IMR-90 (cell line): Measurements from ENCODE around the gene CCNC. TPM values are rescaled to one million over a fixed set of nuclear protein-coding genes. Genes with fewer than 3 reads are reported as not detected.

Experiments
- ATAC-seq: fragments of 200-7000 bp; cut with Tn5 transposase; 2 replicates; pipeline ENCODE4 v1.9.1; 2020; ENCODE audit warnings: low read depth, mild to moderate bottlenecking, moderate library complexity
- BruUV-seq: library from RNA; stranded (reverse); fragments of 400-500 nt; replicated peaks from 2 replicates; lab custom pipeline; 2021; lab: Mats Ljungman, UMichigan
- CTCF ChIA-PET: fragments of 300-600 bp; formaldehyde crosslinking; extraction: SDS; loops from one replicate; lab custom pipeline; 2021; ENCODE audit warnings: antibody characterized with exemption; lab: Yijun Ruan, JAX
- POLR2A ChIA-PET: fragments of 300-600 bp; sonication (Branson Sonifier 250); formaldehyde crosslinking; loops from one replicate; lab custom pipeline; 2022; ENCODE audit warnings: antibody characterized with exemption; ENCODE audit not compliant: unreplicated experiment; lab: Charles Lee
- DNase-seq: peaks from one replicate; pipeline ENCODE4 v3.0.0; 2013
- H2AFZ ChIP-seq: replicated peaks from 2 replicates; pipeline ENCODE3; 2013; ENCODE audit warnings: low read length, mild to moderate bottlenecking; ENCODE audit not compliant: poor library complexity
- H2AK5ac ChIP-seq: 2 replicates; pipeline ENCODE4 v1.6.1; 2013; ENCODE audit warnings: low read depth, low read length, inconsistent platforms
- H2AK9ac ChIP-seq: replicated peaks from 2 replicates; pipeline ENCODE3; 2013; ENCODE audit warnings: mild to moderate bottlenecking, low read depth, low read length, moderate library complexity; ENCODE audit not compliant: poor library complexity
- H2BK120ac ChIP-seq: 2 replicates; pipeline ENCODE4 v1.6.1; 2013; ENCODE audit warnings: low read depth, low read length, inconsistent platforms
- H2BK15ac ChIP-seq: 3 replicates; pipeline ENCODE4 v1.6.1; 2013; ENCODE audit warnings: low read depth, low read length, inconsistent platforms
- H2BK20ac ChIP-seq: 2 replicates; pipeline ENCODE4 v1.6.1; 2013; ENCODE audit warnings: low read depth, mild to moderate bottlenecking, inconsistent platforms, low read length, moderate library complexity
- H2BK5ac ChIP-seq: 2 replicates; pipeline ENCODE4 v1.6.1; 2013; ENCODE audit warnings: mild to moderate bottlenecking, low read depth, low read length, inconsistent platforms; ENCODE audit not compliant: poor library complexity, severe bottlenecking
- H3K14ac ChIP-seq: replicated peaks from 2 replicates; pipeline ENCODE4 v1.6.1; 2013; ENCODE audit warnings: low read depth, low read length, inconsistent platforms
- H3K18ac ChIP-seq: 2 replicates; pipeline ENCODE4 v1.6.1; 2013; ENCODE audit warnings: low read depth, low read length, control low read depth
- H3K23ac ChIP-seq: 2 replicates; pipeline ENCODE4 v1.6.1; 2013; ENCODE audit warnings: low read depth, low read length, inconsistent platforms
- H3K27ac ChIP-seq: 2 replicates; pipeline ENCODE4 v1.5.1; 2013; ENCODE audit warnings: mild to moderate bottlenecking, control low read depth, low read length; ENCODE audit not compliant: insufficient read depth
- H3K27me3 ChIP-seq: 2 replicates; pipeline ENCODE4 v1.6.1; 2013; ENCODE audit warnings: low read length; ENCODE audit not compliant: control insufficient read depth, insufficient read depth
- H3K36me3 ChIP-seq: 2 replicates; pipeline ENCODE4 v1.6.1; 2013; ENCODE audit warnings: low read length, mixed read lengths; ENCODE audit not compliant: control insufficient read depth, insufficient read depth
- H3K4ac ChIP-seq: 2 replicates; pipeline ENCODE4 v1.6.1; 2013; ENCODE audit warnings: low read depth, low read length, inconsistent platforms
- H3K4me1 ChIP-seq: 2 replicates; pipeline ENCODE4 v1.6.1; 2013; ENCODE audit warnings: low read length, mixed read lengths; ENCODE audit not compliant: control insufficient read depth, insufficient read depth
- H3K4me2 ChIP-seq: 2 replicates; pipeline ENCODE4 v1.6.1; 2013; ENCODE audit warnings: low read depth, mild to moderate bottlenecking, control low read depth, low read length, moderate library complexity
- H3K4me3 ChIP-seq: 2 replicates; pipeline ENCODE4 v1.5.1; 2013; ENCODE audit warnings: low read depth, mild to moderate bottlenecking, control low read depth, low read length, moderate library complexity; ENCODE audit not compliant: insufficient read depth
- H3K56ac ChIP-seq: 2 replicates; pipeline ENCODE4 v1.6.1; 2013; ENCODE audit warnings: low read length, inconsistent platforms; ENCODE audit not compliant: insufficient read depth; ENCODE audit errors: extremely low read depth
- H3K79me1 ChIP-seq, 2 experiments: 2 replicates each; pipeline ENCODE4 v1.6.1; 2013; ENCODE audit warnings: low read length in 2 of 2, inconsistent platforms in 1 of 2, low read depth in 1 of 2
- H3K9ac ChIP-seq: 2 replicates; pipeline ENCODE4 v1.6.1; 2013; ENCODE audit warnings: low read depth, low read length, control low read depth
- H3K9me1 ChIP-seq: 2 replicates; pipeline ENCODE4 v1.6.1; 2013; ENCODE audit warnings: low read length, inconsistent platforms; ENCODE audit not compliant: insufficient read depth
- H3K9me3 ChIP-seq: 2 replicates; pipeline ENCODE4 v1.6.1; 2013; ENCODE audit warnings: low read length; ENCODE audit not compliant: control insufficient read depth, insufficient read depth
- H4K20me1 ChIP-seq: 2 replicates; pipeline ENCODE4 v1.6.1; 2013; ENCODE audit warnings: low read length, inconsistent platforms; ENCODE audit not compliant: insufficient read depth
- H4K5ac ChIP-seq: 2 replicates; pipeline ENCODE4 v1.6.1; 2013; ENCODE audit warnings: mild to moderate bottlenecking, low read depth, low read length, control low read depth
- H4K8ac ChIP-seq, 2 experiments: 2 replicates each; pipeline ENCODE4 v1.6.1; 2013; ENCODE audit warnings: low read depth in 2 of 2, low read length in 2 of 2, control low read depth in 1 of 2, inconsistent platforms in 1 of 2
- H4K91ac ChIP-seq: 2 replicates; pipeline ENCODE4 v1.6.1; 2013; ENCODE audit warnings: low read depth, low read length, inconsistent platforms; ENCODE audit not compliant: insufficient read depth
- BHLHE40 ChIP-seq: fragments of 150-350 bp; IDR thresholded peaks from 2 replicates; pipeline ENCODE4 v1.6.1; 2016; ENCODE audit warnings: mild to moderate bottlenecking, low read depth, low read length
- CEBPB ChIP-seq: IDR thresholded peaks from 2 replicates; pipeline ENCODE4 v1.6.1; 2012; ENCODE audit warnings: low read depth, low read length, improper control_type of control experiment
- CHD1 ChIP-seq: IDR thresholded peaks from 2 replicates; pipeline ENCODE4 v1.6.1; 2012; ENCODE audit warnings: low read depth, low read length, improper control_type of control experiment
- FOS ChIP-seq: fragments of 150-350 bp; IDR thresholded peaks from 2 replicates; pipeline ENCODE4 v1.6.1; 2016; ENCODE audit warnings: low read depth, low read length
- MAFK ChIP-seq: IDR thresholded peaks from 2 replicates; pipeline ENCODE4 v1.6.1; 2012; ENCODE audit warnings: low read depth, low read length, improper control_type of control experiment
- MAZ ChIP-seq: IDR thresholded peaks from 2 replicates; pipeline ENCODE4 v1.6.1; 2012; ENCODE audit warnings: low read depth, mild to moderate bottlenecking, low read length, improper control_type of control experiment, moderate library complexity, borderline replicate concordance
- MXI1 ChIP-seq: IDR thresholded peaks from 2 replicates; pipeline ENCODE4 v1.6.1; 2012; ENCODE audit warnings: low read depth, mild to moderate bottlenecking, low read length, moderate library complexity, borderline replicate concordance
- NFE2L2 ChIP-seq: fragments of 150-350 bp; IDR thresholded peaks from 2 replicates; pipeline ENCODE4 v1.6.1; 2016; ENCODE audit warnings: low read depth, mild to moderate bottlenecking, low read length
- POLR2A ChIP-seq: IDR thresholded peaks from 2 replicates; pipeline ENCODE4 v1.6.1; 2012; ENCODE audit warnings: mild to moderate bottlenecking, low read depth, low read length
- RAD21 ChIP-seq: IDR thresholded peaks from 2 replicates; pipeline ENCODE4 v1.6.1; 2012; ENCODE audit warnings: low read length, improper control_type of control experiment
- RCOR1 ChIP-seq: IDR thresholded peaks from 2 replicates; pipeline ENCODE4 v1.6.1; 2012; ENCODE audit warnings: mild to moderate bottlenecking, low read length, improper control_type of control experiment; ENCODE audit not compliant: insufficient replicate concordance
- RFX5 ChIP-seq: IDR thresholded peaks from 2 replicates; pipeline ENCODE4 v1.8.0; 2012; ENCODE audit warnings: low read depth, mild to moderate bottlenecking, low read length, moderate library complexity
- SMC3 ChIP-seq: fragments of 150-350 bp; IDR thresholded peaks from 2 replicates; pipeline ENCODE4 v1.6.1; 2016; ENCODE audit warnings: low read depth, mild to moderate bottlenecking, antibody characterized with exemption, low read length, moderate library complexity
- WGBS, 2 experiments: methylation state at CpG; one replicate each; pipeline versions ENCODE4 v1.1.5 to v1.1.7; 2013; ENCODE audit warnings: missing lambda C conversion rate in 2 of 2; ENCODE audit not compliant: insufficient read length in 1 of 2; ENCODE audit errors: extremely low coverage in 2 of 2; 5-methylcytosine and 5-hydroxymethylcytosine counted together
- dilution Hi-C: fragments of 300-500 bp; cut with HindIII; formaldehyde crosslinking; loops from one replicate; pipeline ENCODE4 v1.14.3; 2018; ENCODE audit warnings: low sequenced_read_pairs; ENCODE audit not compliant: unreplicated experiment
- in situ Hi-C: fragments of 300-500 bp; cut with MboI; formaldehyde crosslinking; loops from 3 replicates; pipeline ENCODE4 v1.14.3; 2019; ENCODE audit warnings: low sequenced_read_pairs, inconsistent platforms, mixed read lengths
- intact Hi-C: fragments of 100-400 bp; cut with micrococcal nuclease; formaldehyde crosslinking; loops from 2 replicates; pipeline ENCODE4 v1.10.0; 2022
- polyA plus RNA-seq, 3 experiments: library from polyadenylated mRNA; depleted of rRNA; stranded (reverse); fragments of >200 nt; gene quantifications; 2 replicates each; pipeline ENCODE4 v1.2.3, GENCODE V29; 2012; ENCODE audit warnings: low replicate concordance in 1 of 3
- total RNA-seq: library from RNA; depleted of rRNA; stranded (reverse); fragments of >200 nt; gene quantifications from 2 replicates; pipeline ENCODE4 v1.2.3, GENCODE V29; 2012
- TF ChIP-seq, protein P1 (sequence below): fragments of 150-350 bp; IDR thresholded peaks from 2 replicates; pipeline ENCODE4 v1.6.1; 2017; ENCODE audit warnings: mild to moderate bottlenecking, antibody characterized with exemption, low read length, low read depth
- TF ChIP-seq, protein P2 (sequence below): conservative IDR thresholded peaks from 2 replicates; pipeline ENCODE4 v1.5.1; 2012; ENCODE audit warnings: mild to moderate bottlenecking, low read depth, low read length, improper control_type of control experiment
- TF ChIP-seq, protein P3 (sequence below): fragments of 150-350 bp; IDR thresholded peaks from 2 replicates; pipeline ENCODE4 v1.6.1; 2016; ENCODE audit warnings: low read depth, mild to moderate bottlenecking, low read length, moderate library complexity, borderline replicate concordance

The CCNC gene
- total and polyA plus RNA-seq, 2 of the 4 experiments (the other 2 are of a cell fraction) = 30.1 to 95.7 TPM

DNA sequence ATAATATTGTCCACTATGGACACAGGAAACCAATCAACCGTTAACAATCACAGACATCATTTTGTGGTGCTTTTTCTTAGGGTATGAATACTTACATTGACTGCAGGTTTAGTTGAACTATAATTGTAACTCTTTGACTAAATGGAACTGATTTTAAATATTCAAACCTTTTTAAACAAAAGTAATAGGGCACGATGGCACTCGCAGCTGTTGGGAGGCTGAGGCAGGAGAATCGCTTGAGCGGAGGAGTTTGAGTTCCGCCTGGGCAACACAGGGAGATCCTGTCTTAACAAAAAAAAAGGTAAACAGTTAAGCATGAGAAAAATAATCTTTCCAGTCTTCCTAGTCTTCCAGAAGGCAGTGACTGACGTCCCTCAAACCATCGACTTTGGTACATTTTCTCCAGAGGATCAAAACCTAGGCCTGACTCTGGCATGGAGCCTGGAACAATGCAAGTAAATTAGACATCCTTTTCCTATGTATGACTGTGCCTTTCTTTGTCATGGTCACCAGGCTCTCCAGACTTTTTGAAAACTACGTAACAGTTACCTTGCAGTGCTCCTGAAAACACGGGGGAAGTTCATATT, 21.5 kb upstream of the CCNC start:
- WGBS, 2 experiments = 50% methylated on average over 2 of the region's 10 CpGs; no CpG with 5 or more reads in 1 of the 2 experiments
- no peak overlapping the region for H2AK5ac ChIP-seq
- no peak overlapping the region for H4K5ac ChIP-seq
- no peak overlapping the region for H2BK20ac ChIP-seq
- no peaks in the 10 kb centered on the region for H3K36me3 ChIP-seq
- CTCF ChIA-PET = interaction anchor here (1.3 kb wide), 1 partner anchor 11 kb away, joined by 4 read pairs; no protein-coding TSS in a partner anchor
- H3K27ac ChIP-seq = no peak overlapping the region
- no peak overlapping the region for H4K8ac ChIP-seq
- no peak overlapping the region for H3K56ac ChIP-seq
- no peak overlapping the region for H2AK9ac ChIP-seq
- no peak overlapping the region for H3K4me2 ChIP-seq
- no peak overlapping the region for H3K4me3 ChIP-seq
- peaks cover 71% of the 10 kb centered on the region for H3K27me3 ChIP-seq
- BruUV-seq = no TSS peak
- no peak overlapping the region for H4K91ac ChIP-seq
- no peaks in the 10 kb centered on the region; the same call in 1 of the 2 replicates for H3K9me1 ChIP-seq
- no peak overlapping the region for H3K18ac ChIP-seq
- dilution Hi-C loops (no loop called here), in situ Hi-C loops (loop anchor here (25.0 kb wide), 1 partner anchor 872 kb away; the partner anchor contains the start of gene SIM1), intact Hi-C loops (loop anchor here (2.0 kb wide), 1 partner anchor 233 kb away; no protein-coding TSS in a partner anchor)
- TF ChIP-seq MAZ (no peak), RFX5 (no peak), MXI1 (no peak), RCOR1 (no peak), NFE2L2 (no peak), RAD21 (no peak), MAFK (no peak), SMC3 (no peak), CHD1 (no peak), FOS (no peak), BHLHE40 (no peak), CEBPB (no peak), POLR2A (no peak)
- TF ChIP-seq, protein P1, sequence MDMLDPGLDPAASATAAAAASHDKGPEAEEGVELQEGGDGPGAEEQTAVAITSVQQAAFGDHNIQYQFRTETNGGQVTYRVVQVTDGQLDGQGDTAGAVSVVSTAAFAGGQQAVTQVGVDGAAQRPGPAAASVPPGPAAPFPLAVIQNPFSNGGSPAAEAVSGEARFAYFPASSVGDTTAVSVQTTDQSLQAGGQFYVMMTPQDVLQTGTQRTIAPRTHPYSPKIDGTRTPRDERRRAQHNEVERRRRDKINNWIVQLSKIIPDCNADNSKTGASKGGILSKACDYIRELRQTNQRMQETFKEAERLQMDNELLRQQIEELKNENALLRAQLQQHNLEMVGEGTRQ = no peak
- TF ChIP-seq, protein P2, sequence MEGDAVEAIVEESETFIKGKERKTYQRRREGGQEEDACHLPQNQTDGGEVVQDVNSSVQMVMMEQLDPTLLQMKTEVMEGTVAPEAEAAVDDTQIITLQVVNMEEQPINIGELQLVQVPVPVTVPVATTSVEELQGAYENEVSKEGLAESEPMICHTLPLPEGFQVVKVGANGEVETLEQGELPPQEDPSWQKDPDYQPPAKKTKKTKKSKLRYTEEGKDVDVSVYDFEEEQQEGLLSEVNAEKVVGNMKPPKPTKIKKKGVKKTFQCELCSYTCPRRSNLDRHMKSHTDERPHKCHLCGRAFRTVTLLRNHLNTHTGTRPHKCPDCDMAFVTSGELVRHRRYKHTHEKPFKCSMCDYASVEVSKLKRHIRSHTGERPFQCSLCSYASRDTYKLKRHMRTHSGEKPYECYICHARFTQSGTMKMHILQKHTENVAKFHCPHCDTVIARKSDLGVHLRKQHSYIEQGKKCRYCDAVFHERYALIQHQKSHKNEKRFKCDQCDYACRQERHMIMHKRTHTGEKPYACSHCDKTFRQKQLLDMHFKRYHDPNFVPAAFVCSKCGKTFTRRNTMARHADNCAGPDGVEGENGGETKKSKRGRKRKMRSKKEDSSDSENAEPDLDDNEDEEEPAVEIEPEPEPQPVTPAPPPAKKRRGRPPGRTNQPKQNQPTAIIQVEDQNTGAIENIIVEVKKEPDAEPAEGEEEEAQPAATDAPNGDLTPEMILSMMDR = no peak
- TF ChIP-seq, protein P3, sequence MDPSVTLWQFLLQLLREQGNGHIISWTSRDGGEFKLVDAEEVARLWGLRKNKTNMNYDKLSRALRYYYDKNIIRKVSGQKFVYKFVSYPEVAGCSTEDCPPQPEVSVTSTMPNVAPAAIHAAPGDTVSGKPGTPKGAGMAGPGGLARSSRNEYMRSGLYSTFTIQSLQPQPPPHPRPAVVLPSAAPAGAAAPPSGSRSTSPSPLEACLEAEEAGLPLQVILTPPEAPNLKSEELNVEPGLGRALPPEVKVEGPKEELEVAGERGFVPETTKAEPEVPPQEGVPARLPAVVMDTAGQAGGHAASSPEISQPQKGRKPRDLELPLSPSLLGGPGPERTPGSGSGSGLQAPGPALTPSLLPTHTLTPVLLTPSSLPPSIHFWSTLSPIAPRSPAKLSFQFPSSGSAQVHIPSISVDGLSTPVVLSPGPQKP = no peak
- H3K9ac ChIP-seq = no peak overlapping the region
- peaks cover 4% of the 10 kb centered on the region for H3K9me3 ChIP-seq
- H2AFZ ChIP-seq = no peak overlapping the region
- no peak overlapping the region for H2BK120ac ChIP-seq
- DNase-seq (no peak), ATAC-seq (no peak)
- no peak overlapping the region for H3K4ac ChIP-seq
- H2BK15ac ChIP-seq = no peak overlapping the region
- no peaks in the 10 kb centered on the region for H3K79me1 ChIP-seq
- POLR2A ChIA-PET = no interaction called here
- H3K14ac ChIP-seq = no peak overlapping the region
- no peak overlapping the region for H2BK5ac ChIP-seq
- no peaks in the 10 kb centered on the region for H4K20me1 ChIP-seq
- H3K4me1 ChIP-seq = no peaks in the 10 kb centered on the region
- peak overlapping the region; percentile 60; the same call in 1 of the 2 replicates for H3K23ac ChIP-seq
